Measurements from ENCODE around the gene VPS4B.

GRCh38 chr18:63346031-63346430 lies 76.2 kb downstream of the VPS4B start:
- no peak for TF ChIP-seq EP300 (IDR thresholded peaks at IDR 0.05)
- TF ChIP-seq CTCF (IDR thresholded peaks at IDR 0.05): no peak
- TF ChIP-seq POLR2A (IDR thresholded peaks at IDR 0.05): no peak

All from ovary (tissue), 3 donors.